OCI-LY3 (cell line): Measurements from ENCODE around the gene FGD6.

ENCODE experiments used
- EZH2phosphoT487 ChIP-seq: fragments of 200-600 bp; shearing (Covaris generic); IDR thresholded peaks from 2 replicates; pipeline ENCODE4 v1.6.1; 2018; ENCODE audit warnings: antibody characterized with exemption, mixed run types, low read depth
- TF ChIP-seq, protein P1 (sequence below): fragments of 200-600, 300-600 bp; sonication (generic); IDR thresholded peaks from 2 replicates; pipeline ENCODE4 v1.5.1; 2014; ENCODE audit warnings: antibody characterized with exemption, low read length, low read depth

DNA sequence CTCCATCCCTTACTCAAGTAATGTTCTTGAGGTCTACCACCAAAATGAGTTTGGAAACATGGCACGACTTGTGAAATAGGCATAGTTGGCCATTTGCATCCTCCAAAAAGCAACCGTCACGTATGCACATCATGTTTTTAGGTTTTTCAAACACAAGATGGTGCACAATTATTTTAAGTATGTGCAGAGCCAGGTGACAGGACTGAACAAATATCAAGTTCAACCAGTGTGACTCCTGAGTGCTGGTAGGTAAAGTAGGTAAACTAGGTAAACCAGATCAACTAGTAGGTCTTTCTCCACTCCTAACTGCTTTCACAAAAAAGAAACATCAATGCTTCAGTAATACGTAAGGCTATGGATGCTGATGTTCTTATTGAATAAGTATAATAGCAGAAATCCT, 39.1 kb downstream of the FGD6 start:
- TF ChIP-seq, protein P1, sequence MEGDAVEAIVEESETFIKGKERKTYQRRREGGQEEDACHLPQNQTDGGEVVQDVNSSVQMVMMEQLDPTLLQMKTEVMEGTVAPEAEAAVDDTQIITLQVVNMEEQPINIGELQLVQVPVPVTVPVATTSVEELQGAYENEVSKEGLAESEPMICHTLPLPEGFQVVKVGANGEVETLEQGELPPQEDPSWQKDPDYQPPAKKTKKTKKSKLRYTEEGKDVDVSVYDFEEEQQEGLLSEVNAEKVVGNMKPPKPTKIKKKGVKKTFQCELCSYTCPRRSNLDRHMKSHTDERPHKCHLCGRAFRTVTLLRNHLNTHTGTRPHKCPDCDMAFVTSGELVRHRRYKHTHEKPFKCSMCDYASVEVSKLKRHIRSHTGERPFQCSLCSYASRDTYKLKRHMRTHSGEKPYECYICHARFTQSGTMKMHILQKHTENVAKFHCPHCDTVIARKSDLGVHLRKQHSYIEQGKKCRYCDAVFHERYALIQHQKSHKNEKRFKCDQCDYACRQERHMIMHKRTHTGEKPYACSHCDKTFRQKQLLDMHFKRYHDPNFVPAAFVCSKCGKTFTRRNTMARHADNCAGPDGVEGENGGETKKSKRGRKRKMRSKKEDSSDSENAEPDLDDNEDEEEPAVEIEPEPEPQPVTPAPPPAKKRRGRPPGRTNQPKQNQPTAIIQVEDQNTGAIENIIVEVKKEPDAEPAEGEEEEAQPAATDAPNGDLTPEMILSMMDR: no peak
- TF ChIP-seq EZH2phosphoT487: no peak
